GM18511 (cell line): ENCODE measurements around the gene DEPDC5.
"Not testable (repeated sequence)": the region's sequence is repeated elsewhere in the genome, so short reads cannot be mapped to it uniquely, and the experiment has no call there.

ENCODE experiments used
- ATAC-seq: cut with Tn5 transposase; IDR thresholded peaks from one replicate; pipeline ENCODE4 v1.9.1; 2021; ENCODE audit warnings: mild to moderate bottlenecking, moderate library complexity; ENCODE audit not compliant: unreplicated experiment

Gene DEPDC5

GRCh38 chr22:31813898-31814297, 60.1 kb downstream of the DEPDC5 start:
- not testable (repeated sequence) for ATAC-seq

DNA sequence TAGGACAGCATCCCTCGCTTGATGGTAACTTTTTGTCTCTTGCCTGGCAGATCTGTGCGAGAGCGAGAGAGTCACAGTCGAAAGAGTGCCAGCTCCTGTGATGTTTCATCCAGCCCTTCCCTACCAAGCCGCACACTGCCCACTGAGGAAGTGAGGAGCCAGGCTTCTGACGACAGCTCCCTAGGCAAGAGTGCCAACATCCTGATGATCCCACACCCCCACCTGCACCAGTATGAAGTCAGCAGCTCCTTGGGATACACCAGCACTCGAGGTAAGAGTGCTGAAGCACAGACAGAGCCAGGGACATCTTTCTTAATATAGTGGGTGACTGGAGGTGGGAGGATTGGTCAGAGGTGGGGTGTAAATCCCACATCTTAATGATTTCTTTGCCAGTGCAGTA, 61.1 kb downstream of the DEPDC5 start:
- ATAC-seq: no peak

- ATAC-seq: not testable (repeated sequence)
These were observed 61.6 kb downstream of the DEPDC5 start for GRCh38 chr22:31815383-31815814.

DNA sequence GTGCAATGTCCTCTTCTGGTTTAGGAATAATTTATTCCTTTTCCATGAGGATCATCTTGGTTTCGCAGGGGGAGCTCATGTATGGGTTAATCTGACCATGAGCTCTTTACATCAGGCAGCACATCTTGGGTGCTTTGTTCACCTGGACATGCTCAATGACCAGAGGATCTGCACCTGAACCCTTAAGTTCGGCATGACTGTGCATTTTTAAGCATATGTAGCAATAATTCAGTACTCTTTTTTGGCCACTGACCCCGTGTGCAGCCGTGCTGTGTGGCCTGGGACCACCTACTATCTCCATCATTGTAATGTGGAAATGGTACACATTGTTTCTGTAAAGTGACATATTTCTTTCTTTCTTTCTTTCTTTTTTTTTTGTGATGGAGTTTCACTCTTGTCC, 62.9 kb downstream of the DEPDC5 start:
- no peak for ATAC-seq

DNA sequence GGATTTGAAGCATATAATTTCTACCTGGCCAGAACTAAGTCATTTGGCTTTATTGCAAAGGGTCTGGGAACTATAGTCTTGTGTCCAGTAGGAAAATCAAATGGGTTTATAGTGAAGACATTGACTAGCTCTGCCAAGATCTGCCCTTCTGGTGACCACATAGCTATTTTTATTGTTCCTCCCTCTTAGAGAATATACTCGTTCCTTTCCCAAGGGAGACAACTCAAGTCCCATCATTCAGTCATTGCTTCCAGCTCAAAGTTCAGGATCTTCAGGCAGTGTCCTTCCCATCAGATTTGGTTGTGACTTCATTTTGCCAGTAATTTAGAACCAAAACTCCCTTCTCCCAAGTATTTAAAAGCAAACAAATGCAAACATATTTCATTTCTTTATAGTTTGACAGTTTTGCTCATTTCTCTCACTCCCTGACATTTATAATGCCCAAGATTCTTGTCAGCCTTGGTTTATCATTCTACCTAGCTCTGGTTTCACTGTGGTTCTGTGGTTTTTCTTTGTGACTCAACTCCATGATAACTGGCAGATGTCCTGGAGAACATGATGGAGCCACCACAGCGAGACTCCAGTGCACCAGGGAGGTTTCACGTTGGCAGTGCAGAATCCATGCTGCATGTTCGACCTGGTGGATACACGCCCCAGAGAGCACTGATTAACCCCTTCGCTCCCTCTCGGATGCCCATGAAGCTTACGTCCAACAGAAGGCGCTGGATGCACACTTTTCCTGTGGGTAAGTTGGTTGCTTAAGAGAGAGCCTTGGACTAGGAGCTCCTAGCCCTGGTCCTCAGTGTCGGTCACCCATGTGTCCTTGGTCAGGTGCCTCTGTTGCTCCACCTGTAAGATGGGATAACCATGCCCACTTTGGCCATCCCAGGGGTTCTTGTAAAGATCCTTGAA, 64.9 kb downstream of the DEPDC5 start:
- ATAC-seq: no peak

GRCh38 chr22:31820655-31821054, 66.8 kb downstream of the DEPDC5 start:
- no peak for ATAC-seq

DNA sequence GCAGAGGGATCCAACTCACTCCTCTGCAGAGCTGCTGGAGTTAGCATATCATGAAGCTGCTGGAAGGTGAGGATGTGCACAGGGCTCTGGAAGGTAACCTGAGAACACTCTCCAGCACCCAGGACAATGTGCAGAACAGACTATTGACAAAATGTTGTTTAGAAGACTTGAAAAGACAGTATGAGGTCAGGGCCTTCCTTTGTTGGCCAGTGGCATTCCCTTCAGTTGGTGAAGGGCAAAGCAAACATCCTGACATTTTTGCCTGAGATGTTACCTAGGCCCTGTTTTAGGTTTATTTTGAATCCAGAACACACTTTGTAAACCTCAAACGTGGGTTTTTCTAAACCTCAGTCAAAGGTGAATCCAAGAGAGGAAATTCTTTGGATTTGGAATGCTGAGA, 67.8 kb downstream of the DEPDC5 start:
- no peak for ATAC-seq

GRCh38 chr22:31822523-31822922, 68.7 kb downstream of the DEPDC5 start:
- no peak for ATAC-seq

GRCh38 chr22:31825513-31825912, 71.7 kb downstream of the DEPDC5 start:
- ATAC-seq: no peak

DNA sequence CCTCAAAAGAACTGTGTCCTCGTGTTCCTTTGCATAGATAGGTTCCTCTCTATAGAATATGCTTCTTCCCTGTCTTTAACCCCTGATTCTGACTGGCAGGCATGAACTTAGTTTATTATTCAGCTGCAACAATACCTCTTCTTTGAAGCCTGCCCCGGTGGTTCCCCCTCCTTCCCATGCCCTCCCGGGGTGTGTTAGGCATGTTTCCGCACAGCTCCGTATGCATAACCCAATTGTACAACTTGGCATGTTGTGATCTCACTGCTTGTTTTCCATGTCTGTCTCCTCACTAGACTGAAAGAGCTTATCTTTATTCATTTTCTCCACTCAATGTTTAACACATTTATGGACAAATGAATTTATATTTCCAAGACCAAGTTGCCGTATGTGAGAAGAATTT, 72.6 kb downstream of the DEPDC5 start:
- no peak for ATAC-seq

GRCh38 chr22:31828739-31829138, 74.9 kb downstream of the DEPDC5 start:
- no peak for ATAC-seq

GRCh38 chr22:31829505-31829904, 75.7 kb downstream of the DEPDC5 start:
- ATAC-seq: no peak

DNA sequence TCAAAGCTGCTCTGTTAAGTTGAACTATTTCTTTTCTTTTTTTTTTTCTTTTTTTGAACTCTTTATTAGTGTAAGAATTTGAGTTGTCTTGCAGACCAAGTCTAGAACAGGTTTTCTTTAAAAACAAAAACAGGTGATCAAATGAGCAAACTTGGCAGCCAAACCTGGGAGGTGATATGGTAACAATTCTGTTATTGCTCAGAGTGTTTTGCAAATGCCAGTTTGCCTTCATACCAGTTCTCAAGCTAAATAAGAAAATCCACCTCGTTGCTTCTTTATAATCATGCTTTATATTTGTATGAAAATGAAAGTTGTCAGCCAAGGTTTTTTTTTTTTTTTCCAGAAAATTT, 76.9 kb downstream of the DEPDC5 start:
- no peak for ATAC-seq

- ATAC-seq: no peak
These were observed 80.1 kb downstream of the DEPDC5 start for GRCh38 chr22:31833930-31834329.

DNA sequence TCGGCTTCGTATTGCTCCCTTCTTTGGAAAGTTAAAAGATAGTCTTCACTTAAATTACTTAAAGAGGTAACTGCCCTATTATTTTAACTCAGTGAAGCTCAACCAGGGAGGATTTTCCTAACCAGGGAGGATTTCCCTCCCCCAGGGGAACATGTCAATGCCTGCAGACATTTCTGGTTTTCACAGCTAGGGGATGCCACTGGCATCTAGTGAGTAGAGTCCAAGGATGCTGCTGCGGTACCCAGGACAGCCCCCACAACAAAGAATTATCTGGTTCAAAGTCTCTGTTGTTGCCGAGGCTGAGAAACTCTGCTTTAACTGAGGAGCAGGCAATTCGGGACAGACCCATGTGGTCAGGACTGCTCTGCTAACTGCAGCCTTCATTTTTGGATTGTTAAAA, 82.2 kb downstream of the DEPDC5 start:
- no peak for ATAC-seq

DNA sequence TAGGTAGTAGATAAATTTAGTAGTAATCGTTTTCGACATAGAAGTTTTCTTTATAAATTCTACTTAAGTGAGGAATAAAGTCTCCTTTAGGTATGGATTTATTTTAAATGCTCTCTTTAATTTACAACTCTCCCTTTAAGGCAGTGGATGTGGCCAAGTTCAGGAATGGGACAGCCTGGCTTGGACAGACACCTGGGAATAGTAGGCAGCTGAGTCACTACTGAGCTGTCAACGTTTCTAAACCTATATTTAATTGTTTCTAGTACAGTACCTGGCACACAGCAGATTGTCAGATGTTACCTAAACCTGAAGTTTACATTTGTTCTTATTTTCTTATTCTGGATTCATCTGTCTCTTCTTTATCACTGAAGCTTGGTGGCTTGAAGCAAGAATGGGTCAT, 85.1 kb downstream of the DEPDC5 start:
- ATAC-seq: no peak

DNA sequence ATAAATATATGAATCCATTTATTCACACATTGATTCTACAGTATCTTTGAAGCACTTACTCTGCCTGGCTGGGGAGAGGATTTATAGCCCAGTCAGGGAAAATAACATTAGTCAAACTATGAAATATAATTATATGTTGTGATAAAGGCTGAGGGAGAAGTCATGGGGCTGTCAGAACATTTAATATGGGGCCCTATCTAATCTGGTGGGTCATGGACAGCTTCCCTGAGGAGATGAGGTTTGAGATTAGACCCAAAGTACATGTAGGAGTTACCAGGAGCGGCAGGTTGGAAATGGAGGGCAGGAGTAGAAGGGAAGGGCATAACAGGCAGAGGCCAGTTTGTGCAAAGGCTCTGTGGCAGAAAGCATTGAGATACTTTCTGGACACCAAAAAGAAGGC, 86.2 kb downstream of the DEPDC5 start:
- ATAC-seq: no peak

- ATAC-seq: no peak
These were observed 86.8 kb downstream of the DEPDC5 start for GRCh38 chr22:31840585-31840984.

DNA sequence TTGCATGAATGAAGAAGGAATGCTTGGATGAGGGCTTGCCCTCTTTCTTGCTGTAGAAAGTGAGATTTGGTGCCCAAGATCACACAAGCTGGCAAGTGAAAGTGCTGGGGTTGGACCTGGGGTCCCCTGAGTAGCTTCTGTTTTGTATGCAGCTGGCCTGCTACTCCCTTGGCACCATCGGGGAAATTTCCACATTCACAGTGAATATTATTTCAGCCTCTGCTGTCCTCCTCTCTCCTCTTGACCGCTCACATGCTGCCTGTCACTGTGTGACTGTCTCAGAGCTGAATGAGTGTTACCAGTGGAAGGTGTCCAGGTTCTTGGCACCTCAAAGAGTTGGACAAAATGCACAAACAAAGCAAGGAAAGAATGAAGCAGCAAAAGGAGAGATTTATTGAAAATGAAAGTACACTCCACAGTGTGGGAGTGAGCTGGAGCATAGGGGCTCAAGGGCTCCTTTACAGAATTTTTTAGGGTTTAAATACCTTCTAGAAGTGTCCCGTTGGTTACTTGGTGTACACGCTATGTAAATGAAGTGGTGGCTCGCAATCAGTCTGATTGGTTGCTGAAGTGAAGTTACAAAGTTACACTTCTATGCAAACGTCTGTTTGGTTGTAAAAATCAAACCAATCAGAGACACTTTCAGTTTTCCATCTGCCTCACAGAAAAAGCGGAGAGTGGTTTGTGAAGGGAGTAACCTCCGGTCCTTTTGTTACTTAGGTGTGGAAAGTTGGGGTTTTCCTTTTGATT, 87.4 kb downstream of the DEPDC5 start:
- no peak for ATAC-seq

DNA sequence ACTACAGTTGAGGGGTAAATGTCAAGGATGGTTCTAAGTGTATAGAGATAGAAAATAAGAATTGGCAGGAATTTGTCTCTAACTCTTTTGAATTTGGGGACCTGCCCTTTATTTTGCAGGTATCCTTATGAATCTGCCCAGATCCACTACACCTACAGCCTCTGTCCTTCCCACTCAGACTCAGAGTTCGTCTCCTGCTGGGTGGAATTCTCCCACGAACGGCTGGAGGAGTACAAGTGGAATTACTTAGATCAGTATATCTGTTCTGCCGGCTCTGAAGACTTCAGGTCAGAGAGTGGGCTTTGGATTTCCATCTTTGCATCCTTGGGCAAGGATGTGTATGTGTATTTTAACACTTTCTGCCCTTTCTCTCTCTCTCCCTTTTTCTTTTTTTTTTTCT, 89.7 kb downstream of the DEPDC5 start:
- ATAC-seq: no peak

GRCh38 chr22:31844941-31845340, 91.1 kb downstream of the DEPDC5 start:
- ATAC-seq: no peak
